Measurements from ENCODE around the gene SFXN3. TPM values are rescaled to one million over a fixed set of nuclear protein-coding genes. Genes with fewer than 3 reads are reported as not detected.

Gene SFXN3
- total RNA-seq, 1 experiment from 2014 or later: 5.6 TPM

- no peak for TF ChIP-seq USF1 (CRISPR knock-in tag; IDR thresholded peaks at IDR 0.05)
- TF ChIP-seq ZNF512 (CRISPR knock-in tag; IDR thresholded peaks at IDR 0.05; ENCODE audit: borderline replicate concordance): no peak
- TF ChIP-seq ZNF232 (CRISPR knock-in tag; IDR thresholded peaks at IDR 0.05): no peak
- no peak for TF ChIP-seq ZNF671 (CRISPR knock-in tag; IDR thresholded peaks at IDR 0.05)
- TF ChIP-seq ARID4B (CRISPR knock-in tag; IDR thresholded peaks at IDR 0.05; ENCODE audit: borderline replicate concordance): no peak
- no peak for TF ChIP-seq NFE2L1 (CRISPR knock-in tag; IDR thresholded peaks at IDR 0.05)
- TF ChIP-seq IRF1 (CRISPR knock-in tag; IDR thresholded peaks at IDR 0.05): no peak
- H3K4me3 Mint-ChIP-seq: no peak overlapping the region
- H3K27me3 Mint-ChIP-seq (ENCODE audit: low read depth): peaks cover 60% of the 10 kb centered on the region
- DNase-seq (ENCODE audit: low spot score): no peak
- ATAC-seq: no peak
- no peak overlapping the region for H3K27ac Mint-ChIP-seq
- ChIA-PET CTCF (interaction anchor here (1.2 to 9.7 kb wide), 5 partner anchors 14 to 39 kb away, joined by 3 to 143 read pairs (median 8); no protein-coding TSS in a partner anchor), POLR2A (no interaction called here)
- peaks cover 14% of the 10 kb centered on the region for H3K4me1 Mint-ChIP-seq
- no peaks in the 10 kb centered on the region for H3K36me3 Mint-ChIP-seq
- H3K9me3 Mint-ChIP-seq: no peaks in the 10 kb centered on the region
Measured at GRCh38 chr10:101035916-101036702, 5.1 kb downstream of the SFXN3 start.

- Mint-ChIP-seq H3K4me1 (peaks cover 12% of the 10 kb centered on the region), H3K27ac (no peak overlapping the region), H3K27me3 (ENCODE audit: low read depth) (peaks cover 55% of the 10 kb centered on the region), H3K4me3 (no peak overlapping the region), H3K9me3 (no peaks in the 10 kb centered on the region), H3K36me3 (no peaks in the 10 kb centered on the region)
- ChIA-PET POLR2A (interaction anchor here (0.6 kb wide), 1 partner anchor 363 kb away, joined by 5 read pairs; no protein-coding TSS in a partner anchor), CTCF (interaction anchor here (3.2 to 9.7 kb wide), 3 partner anchors 14 to 26 kb away, joined by 26 to 143 read pairs (median 99); partner anchors contain the start of gene KAZALD1)
- DNase-seq (ENCODE audit: low spot score) (no peak), ATAC-seq (no peak)
- TF ChIP-seq SP1 (CRISPR knock-in tag; conservative IDR thresholded peaks at IDR 0.05) (no peak), RORB (CRISPR knock-in tag; IDR thresholded peaks at IDR 0.05) (no peak), ESRRA (CRISPR knock-in tag; IDR thresholded peaks at IDR 0.05; ENCODE audit: borderline replicate concordance) (no peak), MAX (CRISPR knock-in tag; IDR thresholded peaks at IDR 0.05) (no peak), TCF7 (CRISPR knock-in tag; IDR thresholded peaks at IDR 0.05; ENCODE audit: low read depth) (no peak), ATF1 (CRISPR knock-in tag; IDR thresholded peaks at IDR 0.05) (no peak), SOX15 (CRISPR knock-in tag; IDR thresholded peaks at IDR 0.05) (no peak), CTCF (IDR thresholded peaks at IDR 0.05) (no peak), ZNF138 (CRISPR knock-in tag; conservative IDR thresholded peaks at IDR 0.05) (no peak), GABPB1 (CRISPR knock-in tag; IDR thresholded peaks at IDR 0.05) (no peak), ZSCAN18 (CRISPR knock-in tag; IDR thresholded peaks at IDR 0.05) (no peak)
Measured at GRCh38 chr10:101036726-101037125, 5.7 kb downstream of the SFXN3 start.

All from WTC11 (cell line).